Neural progenitor cell (in vitro differentiated cells): ENCODE measurements around the gene OVCA2. TPM values are rescaled to one million over a fixed set of nuclear protein-coding genes. Genes with fewer than 3 reads are reported as not detected.

Source experiments
- DNase-seq: peaks from one replicate; pipeline ENCODE4 v3.0.0-alpha.2; 2016; ENCODE audit warnings: low spot score
- H2AFZ ChIP-seq: fragments of 200-600 bp; sonication (generic); replicated peaks from 2 replicates; pipeline ENCODE4 v1.6.1; 2016; ENCODE audit warnings: antibody characterized with exemption
- H3F3A ChIP-seq: fragments of 200-600 bp; sonication (generic); 2 replicates; pipeline ENCODE4 v1.6.1; 2016; ENCODE audit warnings: antibody characterized with exemption, low read depth
- H3K27ac ChIP-seq: fragments of 200-600 bp; sonication (generic); 2 replicates; pipeline ENCODE4 v1.5.1; 2016; ENCODE audit warnings: mild to moderate bottlenecking
- H3K27me3 ChIP-seq: fragments of 200-600 bp; sonication (generic); 2 replicates; pipeline ENCODE4 v1.6.1; 2016; ENCODE audit warnings: mild to moderate bottlenecking, moderate library complexity
- H3K36me3 ChIP-seq: fragments of 200-600 bp; sonication (generic); 2 replicates; pipeline ENCODE4 v1.5.1; 2016
- H3K4me1 ChIP-seq: fragments of 200-600 bp; sonication (generic); 2 replicates; pipeline ENCODE4 v1.6.1; 2016; ENCODE audit warnings: mixed run types
- H3K4me2 ChIP-seq: fragments of 200-600 bp; sonication (generic); 2 replicates; pipeline ENCODE4 v1.6.1; 2016
- H3K4me3 ChIP-seq: fragments of 200-600 bp; sonication (generic); 2 replicates; pipeline ENCODE4 v1.5.1; 2016
- H3K79me2 ChIP-seq: fragments of 200-600 bp; sonication (generic); 2 replicates; pipeline ENCODE4 v1.6.1; 2016; ENCODE audit warnings: low read depth
- H3K9ac ChIP-seq: fragments of 200-600 bp; sonication (generic); 2 replicates; pipeline ENCODE4 v1.6.1; 2016
- H3K9me3 ChIP-seq: fragments of 200-600 bp; sonication (generic); 2 replicates; pipeline ENCODE4 v1.5.1; 2016; ENCODE audit warnings: low read depth
- H4K20me1 ChIP-seq: fragments of 200-600 bp; sonication (generic); 2 replicates; pipeline ENCODE4 v1.6.1; 2016; ENCODE audit warnings: low read depth
- H3K27ac Mint-ChIP-seq: 3 replicates; pipeline ENCODE4 v1.8.0; 2021; ENCODE audit warnings: mixed read lengths
- H3K27me3 Mint-ChIP-seq: 2 replicates; pipeline ENCODE4 v1.8.0; 2022; ENCODE audit warnings: low read depth, mild to moderate bottlenecking, inconsistent platforms, moderate library complexity, mixed read lengths; ENCODE audit not compliant: insufficient read depth
- H3K36me3 Mint-ChIP-seq: 3 replicates; pipeline ENCODE4 v1.8.0; 2021; ENCODE audit warnings: mixed read lengths
- H3K4me1 Mint-ChIP-seq: 3 replicates; pipeline ENCODE4 v1.8.0; 2021; ENCODE audit warnings: mixed read lengths
- H3K4me3 Mint-ChIP-seq: 3 replicates; pipeline ENCODE4 v1.8.0; 2021; ENCODE audit warnings: mild to moderate bottlenecking, moderate library complexity, mixed read lengths
- H3K9me3 Mint-ChIP-seq: 3 replicates; pipeline ENCODE4 v1.8.0; 2020; ENCODE audit warnings: mixed read lengths
- EZH2 ChIP-seq: fragments of 200-600 bp; sonication (generic); IDR thresholded peaks from 2 replicates; pipeline ENCODE4 v1.6.1; 2017; ENCODE audit warnings: antibody characterized with exemption, mild to moderate bottlenecking, moderate library complexity
- EZH2phosphoT487 ChIP-seq: fragments of 200-600 bp; sonication (generic); IDR thresholded peaks from 2 replicates; pipeline ENCODE4 v1.6.1; 2017; ENCODE audit warnings: antibody characterized with exemption
- total RNA-seq: library from RNA; depleted of rRNA; stranded (reverse); fragments of >200 nt; gene quantifications from 2 replicates; pipeline ENCODE4 v1.2.3, GENCODE V29; 2015; ENCODE audit warnings: low replicate concordance
- TF ChIP-seq, protein P1 (sequence below): fragments of 200-600 bp; sonication (generic); IDR thresholded peaks from 2 replicates; pipeline ENCODE4 v1.5.1; 2017; ENCODE audit warnings: antibody characterized with exemption, mild to moderate bottlenecking

The OVCA2 gene
- total RNA-seq, 1 donor from 2014 or later, result 5.4 TPM

GRCh38 chr17:1995321-1995892 lies 46.4 kb upstream of the OVCA2 start:
- Histone ChIP-seq H3K4me2 (no peak overlapping the region), H3K4me1 (peaks cover 39% of the 10 kb centered on the region), H3K9me3 (no peaks in the 10 kb centered on the region), H3K4me3 (no peak overlapping the region), H3F3A (peaks cover 37% of the 10 kb centered on the region), H4K20me1 (peaks cover 7% of the 10 kb centered on the region), H3K27ac (no peak overlapping the region), H3K79me2 (no peaks in the 10 kb centered on the region), H2AFZ (no peak overlapping the region), H3K9ac (no peak overlapping the region), H3K27me3 (peaks cover 28% of the 10 kb centered on the region), H3K36me3 (no peaks in the 10 kb centered on the region)
- Mint-ChIP-seq H3K4me1 (peaks cover 56% of the 10 kb centered on the region), H3K36me3 (no peaks in the 10 kb centered on the region), H3K9me3 (no peaks in the 10 kb centered on the region), H3K27me3 (peaks cover 10% of the 10 kb centered on the region), H3K4me3 (peak overlapping the region; percentile 18), H3K27ac (peak overlapping the region; percentile 68)
- TF ChIP-seq EZH2, result no peak
- TF ChIP-seq, protein P1, sequence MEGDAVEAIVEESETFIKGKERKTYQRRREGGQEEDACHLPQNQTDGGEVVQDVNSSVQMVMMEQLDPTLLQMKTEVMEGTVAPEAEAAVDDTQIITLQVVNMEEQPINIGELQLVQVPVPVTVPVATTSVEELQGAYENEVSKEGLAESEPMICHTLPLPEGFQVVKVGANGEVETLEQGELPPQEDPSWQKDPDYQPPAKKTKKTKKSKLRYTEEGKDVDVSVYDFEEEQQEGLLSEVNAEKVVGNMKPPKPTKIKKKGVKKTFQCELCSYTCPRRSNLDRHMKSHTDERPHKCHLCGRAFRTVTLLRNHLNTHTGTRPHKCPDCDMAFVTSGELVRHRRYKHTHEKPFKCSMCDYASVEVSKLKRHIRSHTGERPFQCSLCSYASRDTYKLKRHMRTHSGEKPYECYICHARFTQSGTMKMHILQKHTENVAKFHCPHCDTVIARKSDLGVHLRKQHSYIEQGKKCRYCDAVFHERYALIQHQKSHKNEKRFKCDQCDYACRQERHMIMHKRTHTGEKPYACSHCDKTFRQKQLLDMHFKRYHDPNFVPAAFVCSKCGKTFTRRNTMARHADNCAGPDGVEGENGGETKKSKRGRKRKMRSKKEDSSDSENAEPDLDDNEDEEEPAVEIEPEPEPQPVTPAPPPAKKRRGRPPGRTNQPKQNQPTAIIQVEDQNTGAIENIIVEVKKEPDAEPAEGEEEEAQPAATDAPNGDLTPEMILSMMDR, result no peak
- no peak for TF ChIP-seq EZH2phosphoT487
- no peak for DNase-seq

DNA sequence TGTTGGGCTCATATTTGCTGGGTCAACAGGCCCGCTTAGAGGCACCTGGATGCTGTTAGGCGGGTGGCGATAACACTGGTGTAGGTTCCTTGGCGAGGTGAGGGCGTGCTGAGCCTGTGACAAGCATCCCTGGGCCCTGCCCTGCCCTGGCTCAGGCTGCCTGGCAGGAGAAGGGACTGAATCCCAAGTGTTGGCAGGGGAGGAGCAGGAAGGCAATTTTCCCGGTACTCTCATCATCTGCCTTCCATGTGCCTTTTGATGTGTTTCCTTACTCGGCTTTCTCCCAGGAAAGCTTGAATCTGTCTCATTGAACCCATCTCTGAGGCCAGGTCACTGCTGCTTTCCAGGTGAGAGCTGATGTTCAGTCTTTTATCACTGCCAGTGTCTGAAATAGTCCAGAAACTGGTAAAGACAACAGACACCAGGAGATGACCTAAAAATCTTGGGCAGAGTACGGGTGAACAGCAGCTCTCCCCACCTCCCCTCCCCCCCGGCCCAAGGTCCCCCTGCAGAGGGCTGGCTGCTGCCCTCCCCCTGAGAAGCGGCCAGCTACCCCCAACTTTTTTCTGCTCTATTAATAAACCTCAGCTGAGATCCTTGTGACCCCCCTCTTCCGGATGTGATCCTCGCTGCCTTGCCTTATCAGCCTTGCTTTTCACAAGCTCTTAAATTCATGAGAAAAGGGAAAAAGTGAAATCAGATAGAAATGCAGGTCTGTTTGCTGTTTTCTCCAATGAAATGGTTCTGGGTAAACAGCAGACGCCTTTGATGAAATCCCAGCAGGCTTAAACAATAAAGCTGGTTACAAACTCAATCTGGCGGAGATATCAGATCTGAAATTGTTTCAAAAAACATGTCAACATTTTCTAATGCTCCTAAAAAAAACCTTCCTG lies 45.7 kb upstream of the OVCA2 start:
- no peaks in the 10 kb centered on the region for H3K9me3 ChIP-seq
- peaks cover 28% of the 10 kb centered on the region for H3K27me3 ChIP-seq
- H3K79me2 ChIP-seq, result no peaks in the 10 kb centered on the region
- H3K4me3 ChIP-seq, result no peak overlapping the region
- H3K4me1 ChIP-seq, result peaks cover 41% of the 10 kb centered on the region
- no peaks in the 10 kb centered on the region for H3K36me3 ChIP-seq
- H3K9ac ChIP-seq, result no peak overlapping the region
- Mint-ChIP-seq H3K36me3 (no peaks in the 10 kb centered on the region), H3K4me1 (peaks cover 51% of the 10 kb centered on the region), H3K4me3 (no peak overlapping the region), H3K27me3 (peaks cover 10% of the 10 kb centered on the region), H3K9me3 (no peaks in the 10 kb centered on the region), H3K27ac (no peak overlapping the region)
- H2AFZ ChIP-seq, result no peak overlapping the region
- no peak overlapping the region for H3K27ac ChIP-seq
- peak overlapping the region; percentile 91 for H3K4me2 ChIP-seq
- no peak for TF ChIP-seq EZH2
- no peak for TF ChIP-seq EZH2phosphoT487
- TF ChIP-seq, protein P1, result no peak
- H4K20me1 ChIP-seq, result peaks cover 7% of the 10 kb centered on the region
- DNase-seq, result no peak
- peaks cover 40% of the 10 kb centered on the region for H3F3A ChIP-seq

DNA sequence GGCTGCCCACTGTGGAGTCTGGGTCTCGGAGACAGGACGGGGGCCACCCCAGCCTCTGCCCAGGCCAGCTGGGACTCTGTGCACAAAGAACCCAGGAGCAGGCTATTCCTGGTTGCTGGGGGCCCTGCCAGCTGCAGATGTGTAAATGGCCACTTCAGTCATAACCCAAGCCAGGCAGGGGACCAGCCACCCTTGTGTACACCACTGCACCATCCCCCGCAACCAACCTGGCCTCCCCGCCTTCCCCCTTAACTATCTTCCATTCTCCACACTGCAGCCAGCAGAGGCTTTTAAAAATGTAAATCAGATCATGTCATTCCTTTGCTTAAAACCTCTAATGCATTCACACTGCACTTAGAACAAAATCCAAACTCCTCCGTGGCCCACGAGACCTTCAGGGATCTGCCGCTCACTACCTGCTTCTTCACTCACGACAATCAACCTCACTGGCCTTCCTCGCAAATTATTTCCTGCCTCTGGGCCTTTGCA lies 45.0 kb upstream of the OVCA2 start:
- H3K4me2 ChIP-seq, result peak overlapping the region; percentile 91
- Mint-ChIP-seq H3K9me3 (no peaks in the 10 kb centered on the region), H3K4me3 (peak overlapping the region; percentile 59), H3K36me3 (no peaks in the 10 kb centered on the region), H3K4me1 (peaks cover 48% of the 10 kb centered on the region), H3K27me3 (peaks cover 10% of the 10 kb centered on the region), H3K27ac (peak overlapping the region; percentile 57)
- TF ChIP-seq, protein P1, result no peak
- TF ChIP-seq EZH2, result no peak
- no peak for TF ChIP-seq EZH2phosphoT487
- no peak overlapping the region for H3K9ac ChIP-seq
- H3K4me1 ChIP-seq, result peaks cover 45% of the 10 kb centered on the region
- H3K27me3 ChIP-seq, result peaks cover 28% of the 10 kb centered on the region
- H3K79me2 ChIP-seq, result no peaks in the 10 kb centered on the region
- no peak for DNase-seq
- no peak overlapping the region for H3K27ac ChIP-seq
- no peaks in the 10 kb centered on the region for H3K36me3 ChIP-seq
- H3K4me3 ChIP-seq, result no peak overlapping the region
- no peak overlapping the region for H2AFZ ChIP-seq
- H3F3A ChIP-seq, result peaks cover 40% of the 10 kb centered on the region
- H3K9me3 ChIP-seq, result no peaks in the 10 kb centered on the region
- peaks cover 7% of the 10 kb centered on the region for H4K20me1 ChIP-seq
